Ascending aorta (tissue), 2 donors: ENCODE measurements around the gene PCDHA5. TPM values are rescaled to one million over a fixed set of nuclear protein-coding genes. Genes with fewer than 3 reads are reported as not detected.

Experiments
- DNase-seq, 2 donors: peaks; one replicate each; pipeline ENCODE4 v3.0.0-alpha.2; 2019; ENCODE audit warnings: low spot score in 2 of 2
- H3K27ac ChIP-seq, 2 donors: fragments of 200-600 bp; sonication (generic); one replicate each; pipeline ENCODE4 v1.5.1; 2016 to 2017; ENCODE audit warnings: mild to moderate bottlenecking in 1 of 2
- H3K27me3 ChIP-seq: fragments of 200-600 bp; sonication (generic); one replicate; pipeline ENCODE4 v1.5.1; 2017
- H3K36me3 ChIP-seq, 2 donors: fragments of 200-600 bp; sonication (generic); one replicate each; pipeline ENCODE4 v1.5.1; 2016
- H3K4me1 ChIP-seq, 2 donors: fragments of 200-600 bp; sonication (generic); one replicate each; pipeline ENCODE4 v1.5.1; 2016 to 2017; ENCODE audit warnings: mild to moderate bottlenecking in 1 of 2
- H3K4me3 ChIP-seq, 2 donors: fragments of 200-600 bp; sonication (generic); one replicate each; pipeline ENCODE4 v1.5.1; 2016 to 2017; ENCODE audit warnings: mild to moderate bottlenecking in 1 of 2
- H3K9me3 ChIP-seq, 2 donors: fragments of 200-600 bp; sonication (generic); one replicate each; pipeline ENCODE4 v1.5.1; 2016
- CTCF ChIP-seq, 3 experiments: fragments of 200-600 bp in 2 of 3; fragments of 450-650 bp in 1 of 3; sonication (generic) in 2 of 3; IDR thresholded peaks; one replicate each; pipeline ENCODE4 v1.5.1; 2016 to 2019; ENCODE audit warnings: antibody characterized with exemption in 3 of 3, mild to moderate bottlenecking in 1 of 3, moderate library complexity in 1 of 3
- intact Hi-C: fragments of 100-400 bp; cut with DNase I; formaldehyde crosslinking; loops from one replicate; pipeline ENCODE4 v1.15.1; 2023
- total RNA-seq: library from RNA; depleted of rRNA; stranded (reverse); fragments of >200 nt; gene quantifications from one replicate; pipeline ENCODE4 v1.1.0, GENCODE V29; 2016

PCDHA5 gene
- total RNA-seq, 1 donor from 2014 or later = not detected

GRCh38 chr5:140855772-140856674 is 34.6 kb downstream of the PCDHA5 start, which contains the start of gene PCDHA10:
Gene PCDHA10, plus strand, starts transcription at chr5:140855897. Its CDS starts 152 bp downstream, at chr5:140856049.
- H3K27ac ChIP-seq = no peak within 1 kb of the TSS
- intact Hi-C loops = no loop called here
- H3K4me3 ChIP-seq = peak within 1 kb of the TSS; percentile 16 to 28
- no peak for TF ChIP-seq CTCF (IDR thresholded peaks at IDR 0.05)
- H3K4me1 ChIP-seq = no peaks in the 10 kb centered on the region
- peaks cover 24 to 48% of the 10 kb centered on the region in 2 donors for H3K9me3 ChIP-seq
- no peaks in the 10 kb centered on the region for H3K36me3 ChIP-seq
- no peaks in the 10 kb centered on the region for H3K27me3 ChIP-seq
- no peak for DNase-seq

GRCh38 chr5:140857177-140857986 is 36.0 kb downstream of the PCDHA5 start:
- no peak for DNase-seq
- intact Hi-C loops = no loop called here
- H3K4me3 ChIP-seq = no peak overlapping the region
- H3K9me3 ChIP-seq = peaks cover 33 to 52% of the 10 kb centered on the region in 2 donors
- H3K27ac ChIP-seq = no peak overlapping the region
- no peak for TF ChIP-seq CTCF (IDR thresholded peaks at IDR 0.05)
- H3K27me3 ChIP-seq = no peaks in the 10 kb centered on the region
- no peaks in the 10 kb centered on the region for H3K36me3 ChIP-seq
- H3K4me1 ChIP-seq = no peaks in the 10 kb centered on the region

GRCh38 chr5:140857987-140858240 is 36.5 kb downstream of the PCDHA5 start:
- no peaks in the 10 kb centered on the region for H3K36me3 ChIP-seq
- DNase-seq = no peak
- H3K27ac ChIP-seq = no peak overlapping the region
- H3K9me3 ChIP-seq = peaks cover 38 to 58% of the 10 kb centered on the region in 2 donors
- no peak overlapping the region for H3K4me3 ChIP-seq
- intact Hi-C loops = no loop called here
- TF ChIP-seq CTCF (IDR thresholded peaks at IDR 0.05) = no peak
- H3K27me3 ChIP-seq = no peaks in the 10 kb centered on the region
- no peaks in the 10 kb centered on the region for H3K4me1 ChIP-seq

GRCh38 chr5:140862441-140863295 is 41.3 kb downstream of the PCDHA5 start:
- Histone ChIP-seq H3K27ac (no peak overlapping the region), H3K4me1 (no peaks in the 10 kb centered on the region), H3K9me3 (peaks cover 28 to 55% of the 10 kb centered on the region in 2 donors), H3K27me3 (no peaks in the 10 kb centered on the region), H3K36me3 (no peaks in the 10 kb centered on the region), H3K4me3 (no peak overlapping the region)
- intact Hi-C loops = no loop called here
- DNase-seq = no peak
- no peak for TF ChIP-seq CTCF (IDR thresholded peaks at IDR 0.05)
